Lung (tissue), 12 donors: ENCODE data around the gene NAXE. TPM values are rescaled to one million over a fixed set of nuclear protein-coding genes. Genes with fewer than 3 reads are reported as not detected.
"Not testable (repeated sequence)": the region's sequence is repeated elsewhere in the genome, so short reads cannot be mapped to it uniquely, and the experiment has no call there.

Experiments used
- ATAC-seq: fragments of 200-7000 bp; cut with Tn5 transposase; one replicate; pipeline ENCODE4 v1.9.1; 2020; ENCODE audit warnings: moderate number of reproducible peaks; ENCODE audit not compliant: insufficient read depth, low FRiP score
- DNase-seq, 3 donors: peaks; one replicate each; pipeline ENCODE4 v3.0.0-alpha.2; 2013 to 2017
- H3K27ac ChIP-seq, 2 donors: one replicate each; pipeline ENCODE4 v1.5.1; 2013; ENCODE audit warnings: mild to moderate bottlenecking in 2 of 2, moderate library complexity in 2 of 2, control low read depth in 1 of 2, inconsistent platforms in 1 of 2, low read depth in 1 of 2, low read length in 1 of 2
- H3K27me3 ChIP-seq, 3 donors: one replicate each; pipeline ENCODE4 v1.5.1; 2013; ENCODE audit warnings: low read length in 2 of 3; ENCODE audit not compliant: control insufficient read depth in 3 of 3, insufficient read depth in 3 of 3
- H3K36me3 ChIP-seq, 4 donors: one replicate each; pipeline ENCODE4 v1.5.1; 2013; ENCODE audit warnings: low read length in 4 of 4, mild to moderate bottlenecking in 1 of 4, moderate library complexity in 1 of 4; ENCODE audit not compliant: control insufficient read depth in 4 of 4, insufficient read depth in 4 of 4
- H3K4me1 ChIP-seq, 5 donors: one replicate each; pipeline ENCODE4 v1.5.1; 2013; ENCODE audit warnings: low read length in 5 of 5, mild to moderate bottlenecking in 2 of 5, moderate library complexity in 1 of 5; ENCODE audit not compliant: control insufficient read depth in 5 of 5, insufficient read depth in 5 of 5
- H3K4me3 ChIP-seq: one replicate; pipeline ENCODE4 v1.5.1; 2013; ENCODE audit warnings: mild to moderate bottlenecking, control low read depth, moderate library complexity
- H3K9ac ChIP-seq, 2 donors: one replicate each; pipeline ENCODE4 v1.5.1; 2013; ENCODE audit warnings: low read length in 2 of 2, control low read depth in 1 of 2; ENCODE audit not compliant: insufficient read depth in 1 of 2
- H3K9me3 ChIP-seq, 4 donors: one replicate each; pipeline ENCODE4 v1.5.1; 2013; ENCODE audit warnings: low read length in 3 of 4, mild to moderate bottlenecking in 1 of 4, moderate library complexity in 1 of 4; ENCODE audit not compliant: control insufficient read depth in 4 of 4, insufficient read depth in 3 of 4
- WGBS, 2 donors: extraction: QIAGEN DNeasy Blood & Tissue Kit; methylation state at CpG; one replicate each; pipeline ENCODE4 v1.1.7; 2013; 5-methylcytosine and 5-hydroxymethylcytosine counted together
- polyA plus RNA-seq, 2 donors: library from polyadenylated mRNA; stranded (reverse); fragments of 200-250 nt; gene quantifications; one replicate each; pipeline ENCODE4 v1.2.1, GENCODE V29; 2013
- total RNA-seq, 2 donors: library from RNA; depleted of rRNA in 1 of 2; stranded (reverse); fragments of >200 nt in 1 of 2; gene quantifications; one replicate each; pipeline ENCODE4 v1.2.1, GENCODE V29; 2014 to 2021
- TF ChIP-seq, protein P1 (sequence below): IDR thresholded peaks from 2 replicates; pipeline ENCODE4 v1.5.1; 2012; ENCODE audit warnings: mild to moderate bottlenecking; ENCODE audit errors: control extremely low read depth, extremely low read depth
- donor health status: control.
- donor health status: control.
- donor health status: Bipolar disorder and iron deficiency.
- donor health status: healthy.
- donor health status: DM: yes; HTN: yes; CAD: no.

The NAXE gene
- total and polyA plus RNA-seq, 4 donors = 38.1 to 95.8 (median 78.8) TPM

DNA sequence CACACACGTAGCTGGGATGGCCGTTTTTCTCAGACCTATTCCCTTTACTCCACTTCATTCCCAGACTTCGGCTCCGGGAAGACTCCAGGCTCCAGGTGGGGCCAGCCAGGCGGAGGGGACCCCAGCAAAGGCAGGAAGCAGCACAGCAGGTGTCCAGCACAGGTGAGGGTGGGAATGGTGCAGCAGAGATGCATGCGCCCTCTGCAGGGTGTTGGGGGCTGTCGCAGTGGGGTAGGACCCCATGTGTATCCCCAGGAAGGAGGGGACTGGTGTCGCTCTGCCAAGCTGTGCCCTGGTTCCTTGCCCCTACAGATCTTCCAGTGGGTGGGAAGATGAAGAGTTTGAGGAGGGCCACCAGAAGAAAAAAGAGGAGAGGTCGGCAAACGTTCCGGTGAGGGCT is 6.8 kb upstream of the NAXE start:
- H3K27ac ChIP-seq = no peak overlapping the region
- DNase-seq = no peak
- H3K27me3 ChIP-seq = peaks cover 0 to 2% (median 0%) of the 10 kb centered on the region in 3 donors
- no peak for ATAC-seq
- no peak overlapping the region for H3K4me3 ChIP-seq
- H3K4me1 ChIP-seq = no peaks in the 10 kb centered on the region
- no peaks in the 10 kb centered on the region for H3K9me3 ChIP-seq
- TF ChIP-seq, protein P1, sequence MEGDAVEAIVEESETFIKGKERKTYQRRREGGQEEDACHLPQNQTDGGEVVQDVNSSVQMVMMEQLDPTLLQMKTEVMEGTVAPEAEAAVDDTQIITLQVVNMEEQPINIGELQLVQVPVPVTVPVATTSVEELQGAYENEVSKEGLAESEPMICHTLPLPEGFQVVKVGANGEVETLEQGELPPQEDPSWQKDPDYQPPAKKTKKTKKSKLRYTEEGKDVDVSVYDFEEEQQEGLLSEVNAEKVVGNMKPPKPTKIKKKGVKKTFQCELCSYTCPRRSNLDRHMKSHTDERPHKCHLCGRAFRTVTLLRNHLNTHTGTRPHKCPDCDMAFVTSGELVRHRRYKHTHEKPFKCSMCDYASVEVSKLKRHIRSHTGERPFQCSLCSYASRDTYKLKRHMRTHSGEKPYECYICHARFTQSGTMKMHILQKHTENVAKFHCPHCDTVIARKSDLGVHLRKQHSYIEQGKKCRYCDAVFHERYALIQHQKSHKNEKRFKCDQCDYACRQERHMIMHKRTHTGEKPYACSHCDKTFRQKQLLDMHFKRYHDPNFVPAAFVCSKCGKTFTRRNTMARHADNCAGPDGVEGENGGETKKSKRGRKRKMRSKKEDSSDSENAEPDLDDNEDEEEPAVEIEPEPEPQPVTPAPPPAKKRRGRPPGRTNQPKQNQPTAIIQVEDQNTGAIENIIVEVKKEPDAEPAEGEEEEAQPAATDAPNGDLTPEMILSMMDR = no peak
- WGBS, 2 donors = 53 to 79% methylated on average over 11 of the region's 11 CpGs
- no peak overlapping the region for H3K9ac ChIP-seq
- no peaks in the 10 kb centered on the region for H3K36me3 ChIP-seq

- no peaks in the 10 kb centered on the region for H3K9me3 ChIP-seq
- H3K27ac ChIP-seq = no peak overlapping the region
- peaks cover 0 to 4% (median 0%) of the 10 kb centered on the region in 5 donors for H3K4me1 ChIP-seq
- TF ChIP-seq, protein P1 = no peak
- H3K36me3 ChIP-seq = no peaks in the 10 kb centered on the region
- H3K27me3 ChIP-seq = peaks cover 0 to 2% (median 0%) of the 10 kb centered on the region in 3 donors
- WGBS, 2 donors = 71 to 79% methylated on average over 4 of the region's 4 CpGs
- no peak for DNase-seq
- no peak overlapping the region for H3K4me3 ChIP-seq
- no peak overlapping the region for H3K9ac ChIP-seq
- no peak for ATAC-seq
These were observed 5.3 kb upstream of the NAXE start for GRCh38 chr1:156586323-156586722.

DNA sequence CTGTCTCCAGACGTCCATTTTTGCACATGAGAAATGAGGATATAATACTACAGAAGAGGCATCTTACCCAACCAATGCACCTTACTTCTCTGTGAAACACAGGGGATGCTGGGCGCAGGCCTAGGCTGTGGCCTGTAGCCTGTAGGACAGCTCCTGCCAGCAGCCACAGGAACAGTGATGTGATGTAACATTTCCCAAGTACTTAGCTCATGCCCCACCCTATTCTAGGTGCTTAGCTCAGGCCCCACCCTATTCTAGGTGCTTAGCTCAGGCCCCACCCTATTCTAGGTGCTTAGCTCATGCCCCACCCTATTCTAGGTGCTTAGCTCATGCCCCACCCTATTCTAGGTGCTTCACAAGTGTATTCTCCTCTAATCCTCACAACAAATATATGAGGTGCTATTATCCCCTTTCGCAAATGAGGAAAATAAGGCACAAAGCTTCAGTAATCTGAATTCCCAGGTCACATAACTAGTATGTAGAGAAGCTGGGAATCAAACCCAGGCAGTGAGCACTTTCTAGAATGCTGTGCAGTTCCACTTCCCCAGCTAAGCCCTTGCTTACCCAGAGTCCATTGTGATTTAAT is 4.6 kb upstream of the NAXE start:
- Histone ChIP-seq H3K27ac (no peak overlapping the region), H3K4me3 (no peak overlapping the region), H3K9me3 (no peaks in the 10 kb centered on the region), H3K27me3 (peaks cover 0 to 2% (median 0%) of the 10 kb centered on the region in 3 donors), H3K4me1 (peaks cover 0 to 5% (median under 1%) of the 10 kb centered on the region in 5 donors), H3K36me3 (no peaks in the 10 kb centered on the region), H3K9ac (no peak overlapping the region)
- ATAC-seq (no peak), DNase-seq (no peak)
- TF ChIP-seq, protein P1 = no peak
- 85% methylated on average over 3 of the region's 3 CpGs for WGBS, 2 donors

DNA sequence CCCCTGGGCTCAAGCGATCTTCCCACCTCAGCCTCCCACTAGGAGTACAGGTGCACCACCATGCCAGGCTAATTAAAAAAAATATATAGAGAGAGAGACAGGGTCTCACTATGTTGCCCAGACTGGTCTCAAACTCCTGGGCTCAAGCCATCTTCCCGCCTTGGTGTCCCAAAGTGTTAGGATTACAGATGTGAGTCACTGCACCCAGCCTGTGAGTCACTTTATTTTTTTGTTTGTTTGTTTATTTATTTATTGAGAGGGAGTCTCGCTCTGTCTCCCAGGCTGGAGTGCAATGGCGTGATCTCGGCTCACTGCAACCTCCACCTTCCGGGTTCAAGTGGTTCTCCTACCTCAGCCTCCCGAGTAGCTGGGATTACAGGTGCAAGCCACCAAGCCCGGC is 3.6 kb upstream of the NAXE start:
- not testable (repeated sequence) for H3K4me3 ChIP-seq, H3K36me3 ChIP-seq, H3K27ac ChIP-seq, H3K9ac ChIP-seq, H3K27me3 ChIP-seq, ATAC-seq, H3K9me3 ChIP-seq, DNase-seq
- WGBS, 2 donors = 89 to 90% methylated on average over 8 of the region's 8 CpGs
- peaks cover 0 to 12% (median 3%) of the 10 kb centered on the region in 5 donors for H3K4me1 ChIP-seq
